Transverse colon (tissue), 4 donors: ENCODE results near the gene UPF3A.

Source experiments
- POLR2A ChIP-seq: fragments of 450-650 bp; IDR thresholded peaks from one replicate; pipeline ENCODE4 v1.6.1; 2016; ENCODE audit warnings: antibody characterized with exemption, mild to moderate bottlenecking, moderate library complexity
- POLR2AphosphoS5 ChIP-seq, 3 donors: sonication (generic); formaldehyde crosslinking; IDR thresholded peaks; one replicate each; pipeline ENCODE4 v1.6.1; 2016; ENCODE audit warnings: antibody characterized with exemption in 3 of 3
- TF ChIP-seq, protein P1 (sequence below), 5 experiments: fragments of 200-600 bp in 3 of 5; fragments of 450-650 bp in 2 of 5; sonication (generic) in 3 of 5; IDR thresholded peaks; 1 replicate in 2 of 5; 2 replicates in 3 of 5; pipeline ENCODE4 v1.5.1; 2016 to 2017; ENCODE audit warnings: antibody characterized with exemption in 5 of 5, inconsistent platforms in 3 of 5, mild to moderate bottlenecking in 2 of 5, moderate library complexity in 1 of 5

- TF ChIP-seq, protein P1, sequence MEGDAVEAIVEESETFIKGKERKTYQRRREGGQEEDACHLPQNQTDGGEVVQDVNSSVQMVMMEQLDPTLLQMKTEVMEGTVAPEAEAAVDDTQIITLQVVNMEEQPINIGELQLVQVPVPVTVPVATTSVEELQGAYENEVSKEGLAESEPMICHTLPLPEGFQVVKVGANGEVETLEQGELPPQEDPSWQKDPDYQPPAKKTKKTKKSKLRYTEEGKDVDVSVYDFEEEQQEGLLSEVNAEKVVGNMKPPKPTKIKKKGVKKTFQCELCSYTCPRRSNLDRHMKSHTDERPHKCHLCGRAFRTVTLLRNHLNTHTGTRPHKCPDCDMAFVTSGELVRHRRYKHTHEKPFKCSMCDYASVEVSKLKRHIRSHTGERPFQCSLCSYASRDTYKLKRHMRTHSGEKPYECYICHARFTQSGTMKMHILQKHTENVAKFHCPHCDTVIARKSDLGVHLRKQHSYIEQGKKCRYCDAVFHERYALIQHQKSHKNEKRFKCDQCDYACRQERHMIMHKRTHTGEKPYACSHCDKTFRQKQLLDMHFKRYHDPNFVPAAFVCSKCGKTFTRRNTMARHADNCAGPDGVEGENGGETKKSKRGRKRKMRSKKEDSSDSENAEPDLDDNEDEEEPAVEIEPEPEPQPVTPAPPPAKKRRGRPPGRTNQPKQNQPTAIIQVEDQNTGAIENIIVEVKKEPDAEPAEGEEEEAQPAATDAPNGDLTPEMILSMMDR (IDR thresholded peaks at IDR 0.05), result no peak
- TF ChIP-seq POLR2A, result no peak
- TF ChIP-seq POLR2AphosphoS5 (IDR thresholded peaks at IDR 0.05), result no peak
These were observed 37.4 kb upstream of the UPF3A start for GRCh38 chr13:114243971-114244370.
